Vagina (tissue), 2 donors: ENCODE results near the gene INTS12.

ENCODE experiments used
- CTCF ChIP-seq, 3 experiments: fragments of 450-650 bp in 2 of 3; fragments of 200-600 bp in 1 of 3; sonication (generic) in 1 of 3; IDR thresholded peaks; one replicate each; pipeline ENCODE4 v1.5.1; 2017 to 2019; ENCODE audit warnings: antibody characterized with exemption in 3 of 3, mild to moderate bottlenecking in 2 of 3, moderate library complexity in 2 of 3
- POLR2A ChIP-seq, 2 donors: fragments of 450-650 bp; IDR thresholded peaks; one replicate each; pipeline ENCODE4 v1.6.1; 2017; ENCODE audit warnings: antibody characterized with exemption in 2 of 2, mild to moderate bottlenecking in 2 of 2, moderate library complexity in 2 of 2

DNA sequence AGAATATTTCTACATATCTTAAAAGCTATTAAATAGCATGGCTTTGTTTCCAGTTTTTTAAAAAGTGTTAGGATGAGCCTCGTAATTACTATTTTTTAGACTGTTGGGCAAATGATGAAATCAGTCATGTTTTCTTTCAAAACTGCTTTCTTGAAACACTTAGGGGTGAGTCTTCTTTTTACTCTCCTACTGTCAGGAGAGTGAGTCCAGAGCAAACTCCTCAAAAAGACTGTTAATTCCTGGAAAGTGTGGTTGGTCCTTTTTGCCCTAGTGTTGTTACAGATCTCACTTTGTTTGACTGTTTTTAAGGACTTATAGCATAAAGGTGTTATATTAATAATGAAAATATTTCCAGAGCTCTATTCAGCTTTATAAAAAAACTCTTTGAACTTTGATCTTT lies 6.4 kb upstream of the INTS12 start:
- no peak for TF ChIP-seq POLR2A (IDR thresholded peaks at IDR 0.05)
- no peak for TF ChIP-seq CTCF (IDR thresholded peaks at IDR 0.05)
